ENCODE measurements around the gene DAAM2.

Gene DAAM2

DNA sequence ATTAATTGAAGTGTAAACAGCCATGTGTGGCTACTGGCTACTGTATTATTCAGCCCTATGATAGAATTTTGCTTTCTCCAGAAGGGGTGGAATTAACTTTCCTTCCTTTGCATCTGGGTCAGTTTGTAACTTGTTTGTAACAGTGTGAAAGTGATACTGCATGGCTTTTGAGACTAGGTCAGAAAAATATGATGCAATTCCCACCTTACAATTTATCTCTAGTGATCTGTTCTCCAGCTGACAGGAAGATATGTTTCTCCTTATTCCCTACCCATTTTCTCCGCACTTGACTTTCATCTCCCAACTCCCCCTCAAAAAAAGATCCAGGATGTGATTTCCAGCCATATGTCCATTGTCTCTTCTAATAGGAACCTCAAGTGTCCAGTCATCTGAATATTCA, 144.7 kb downstream of the DAAM2 start:
- Histone ChIP-seq H3K4me3 (ENCODE audit: low read length) (no peak overlapping the region), H3K9ac (ENCODE audit: low read length) (no peak overlapping the region), H3K4ac (ENCODE audit: low read depth, low read length) (no peak overlapping the region), H3K27me3 (ENCODE audit: insufficient read depth, low read length, poor library complexity) (no peaks in the 10 kb centered on the region), H3K4me2 (ENCODE audit: low read length) (no peak overlapping the region), H3K18ac (ENCODE audit: low read length) (no peak overlapping the region), H3K23ac (ENCODE audit: low read length) (no peak overlapping the region), H3K79me2 (ENCODE audit: control insufficient read depth, insufficient read depth, low read length) (no peaks in the 10 kb centered on the region), H3K36me3 (ENCODE audit: control insufficient read depth, insufficient read depth, low read length) (no peaks in the 10 kb centered on the region), H3K79me1 (ENCODE audit: low read length) (no peaks in the 10 kb centered on the region), H2BK5ac (ENCODE audit: low read length) (no peak overlapping the region), H3K27ac (ENCODE audit: low read depth, low read length) (no peak overlapping the region), H2BK120ac (ENCODE audit: low read depth, low read length) (no peak overlapping the region), H3K4me1 (ENCODE audit: control insufficient read depth, low read depth, low read length) (peaks cover 3% of the 10 kb centered on the region), H4K5ac (ENCODE audit: low read length) (no peak overlapping the region), H4K8ac (ENCODE audit: low read depth, low read length) (no peak overlapping the region), H3K56ac (ENCODE audit: low read length) (no peak overlapping the region), H2BK15ac (replicated peaks; ENCODE audit: low read depth) (no peak overlapping the region), H2AK5ac (ENCODE audit: low read length) (no peak overlapping the region)
- no peak for DNase-seq
- no CpG with 5 or more reads among the region's 1 CpG for WGBS (ENCODE audit: extremely low coverage, insufficient coverage, low lambda C conversion rate)

GRCh38 chr6:39937686-39938333, 145.6 kb downstream of the DAAM2 start:
- Histone ChIP-seq H3K23ac (ENCODE audit: low read length) (no peak overlapping the region), H2BK120ac (ENCODE audit: low read depth, low read length) (no peak overlapping the region), H3K4me3 (ENCODE audit: low read length) (no peak overlapping the region), H3K9ac (ENCODE audit: low read length) (no peak overlapping the region), H3K4me1 (ENCODE audit: control insufficient read depth, low read depth, low read length) (peaks cover 3% of the 10 kb centered on the region), H2BK15ac (replicated peaks; ENCODE audit: low read depth) (no peak overlapping the region), H4K8ac (ENCODE audit: low read depth, low read length) (no peak overlapping the region), H4K5ac (ENCODE audit: low read length) (no peak overlapping the region), H2BK5ac (ENCODE audit: low read length) (no peak overlapping the region), H3K36me3 (ENCODE audit: control insufficient read depth, insufficient read depth, low read length) (no peaks in the 10 kb centered on the region), H3K27ac (ENCODE audit: low read depth, low read length) (no peak overlapping the region), H3K4me2 (ENCODE audit: low read length) (no peak overlapping the region), H2AK5ac (ENCODE audit: low read length) (no peak overlapping the region), H3K56ac (ENCODE audit: low read length) (no peak overlapping the region), H3K79me2 (ENCODE audit: control insufficient read depth, insufficient read depth, low read length) (no peaks in the 10 kb centered on the region), H3K27me3 (ENCODE audit: insufficient read depth, low read length, poor library complexity) (no peaks in the 10 kb centered on the region), H3K18ac (ENCODE audit: low read length) (no peak overlapping the region), H3K4ac (ENCODE audit: low read depth, low read length) (no peak overlapping the region), H3K79me1 (ENCODE audit: low read length) (no peaks in the 10 kb centered on the region)
- no CpG with 5 or more reads among the region's 3 CpGs for WGBS (ENCODE audit: extremely low coverage, insufficient coverage, low lambda C conversion rate)
- DNase-seq = no peak

GRCh38 chr6:39938773-39939654, 146.8 kb downstream of the DAAM2 start:
- H3K4me1 ChIP-seq (ENCODE audit: control insufficient read depth, low read depth, low read length) = no peaks in the 10 kb centered on the region
- no peak overlapping the region for H4K5ac ChIP-seq (ENCODE audit: low read length)
- peak; percentile 39 for DNase-seq
- H3K27ac ChIP-seq (ENCODE audit: low read depth, low read length) = no peak overlapping the region
- no peak overlapping the region for H3K9ac ChIP-seq (ENCODE audit: low read length)
- no peak overlapping the region for H3K23ac ChIP-seq (ENCODE audit: low read length)
- no peak overlapping the region for H3K4me2 ChIP-seq (ENCODE audit: low read length)
- H3K56ac ChIP-seq (ENCODE audit: low read length) = no peak overlapping the region
- no peak overlapping the region for H2BK120ac ChIP-seq (ENCODE audit: low read depth, low read length)
- no peaks in the 10 kb centered on the region for H3K27me3 ChIP-seq (ENCODE audit: insufficient read depth, low read length, poor library complexity)
- H3K4me3 ChIP-seq (ENCODE audit: low read length) = no peak overlapping the region
- no peaks in the 10 kb centered on the region for H3K36me3 ChIP-seq (ENCODE audit: control insufficient read depth, insufficient read depth, low read length)
- H2AK5ac ChIP-seq (ENCODE audit: low read length) = no peak overlapping the region
- no CpG with 5 or more reads among the region's 10 CpGs for WGBS (ENCODE audit: extremely low coverage, insufficient coverage, low lambda C conversion rate)
- H2BK5ac ChIP-seq (ENCODE audit: low read length) = no peak overlapping the region
- no peak overlapping the region for H3K4ac ChIP-seq (ENCODE audit: low read depth, low read length)
- H4K8ac ChIP-seq (ENCODE audit: low read depth, low read length) = no peak overlapping the region
- no peaks in the 10 kb centered on the region for H3K79me2 ChIP-seq (ENCODE audit: control insufficient read depth, insufficient read depth, low read length)
- no peak overlapping the region for H3K18ac ChIP-seq (ENCODE audit: low read length)
- H2BK15ac ChIP-seq (replicated peaks; ENCODE audit: low read depth) = no peak overlapping the region
- H3K79me1 ChIP-seq (ENCODE audit: low read length) = no peaks in the 10 kb centered on the region

DNA sequence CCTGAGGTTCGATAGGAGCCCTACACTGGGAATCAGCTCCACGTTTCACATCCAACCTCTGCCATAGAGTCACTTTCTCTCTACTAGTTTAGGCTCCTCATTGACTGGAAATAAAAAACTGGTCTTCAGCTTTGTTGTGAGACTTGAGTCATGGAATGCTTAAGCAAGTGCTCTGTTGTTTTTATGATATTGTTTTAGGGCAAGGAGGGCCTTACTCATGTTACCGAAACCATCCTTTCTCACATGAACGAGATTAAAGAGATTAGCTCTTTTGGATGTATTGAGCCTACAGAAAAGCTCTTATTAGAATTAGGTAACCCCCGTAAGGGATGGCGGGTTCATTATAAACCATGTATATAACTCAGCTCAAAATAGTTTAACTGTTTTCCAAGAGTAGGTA, 149.0 kb downstream of the DAAM2 start:
- WGBS (ENCODE audit: extremely low coverage, insufficient coverage, low lambda C conversion rate) = no CpG with 5 or more reads among the region's 6 CpGs
- Histone ChIP-seq H3K18ac (ENCODE audit: low read length) (no peak overlapping the region), H2BK5ac (ENCODE audit: low read length) (no peak overlapping the region), H2BK15ac (replicated peaks; ENCODE audit: low read depth) (no peak overlapping the region), H3K4ac (ENCODE audit: low read depth, low read length) (no peak overlapping the region), H3K36me3 (ENCODE audit: control insufficient read depth, insufficient read depth, low read length) (no peaks in the 10 kb centered on the region), H3K4me3 (ENCODE audit: low read length) (no peak overlapping the region), H3K27ac (ENCODE audit: low read depth, low read length) (no peak overlapping the region), H3K4me2 (ENCODE audit: low read length) (no peak overlapping the region), H3K27me3 (ENCODE audit: insufficient read depth, low read length, poor library complexity) (no peaks in the 10 kb centered on the region), H3K79me1 (ENCODE audit: low read length) (no peaks in the 10 kb centered on the region), H2BK120ac (ENCODE audit: low read depth, low read length) (no peak overlapping the region), H4K5ac (ENCODE audit: low read length) (no peak overlapping the region), H3K23ac (ENCODE audit: low read length) (no peak overlapping the region), H3K9ac (ENCODE audit: low read length) (no peak overlapping the region), H3K79me2 (ENCODE audit: control insufficient read depth, insufficient read depth, low read length) (no peaks in the 10 kb centered on the region), H3K4me1 (ENCODE audit: control insufficient read depth, low read depth, low read length) (no peaks in the 10 kb centered on the region), H2AK5ac (ENCODE audit: low read length) (no peak overlapping the region), H4K8ac (ENCODE audit: low read depth, low read length) (no peak overlapping the region), H3K56ac (ENCODE audit: low read length) (no peak overlapping the region)
- no peak for DNase-seq

DNA sequence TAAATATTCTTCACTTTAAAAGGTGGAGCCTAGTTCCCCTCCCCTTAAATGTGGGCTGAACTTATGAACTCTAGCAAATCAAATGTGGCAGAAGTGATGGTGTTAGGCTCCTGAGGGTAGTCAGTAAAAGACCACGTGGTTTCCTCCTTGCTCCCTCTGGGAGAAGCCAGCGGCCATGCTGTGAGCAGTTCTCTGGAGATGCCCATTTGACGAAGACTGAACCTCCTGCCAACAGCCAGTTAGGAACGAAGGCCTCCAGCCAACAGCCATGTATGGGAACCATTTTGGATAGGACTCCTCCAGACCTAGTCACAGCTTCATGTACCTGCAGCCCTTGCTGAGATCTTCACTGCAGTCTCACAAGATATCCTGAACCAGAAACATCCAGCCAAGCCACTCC, 149.6 kb downstream of the DAAM2 start:
- Histone ChIP-seq H3K27ac (ENCODE audit: low read depth, low read length) (no peak overlapping the region), H3K56ac (ENCODE audit: low read length) (no peak overlapping the region), H3K18ac (ENCODE audit: low read length) (no peak overlapping the region), H2AK5ac (ENCODE audit: low read length) (no peak overlapping the region), H3K79me1 (ENCODE audit: low read length) (no peaks in the 10 kb centered on the region), H3K79me2 (ENCODE audit: control insufficient read depth, insufficient read depth, low read length) (no peaks in the 10 kb centered on the region), H3K23ac (ENCODE audit: low read length) (no peak overlapping the region), H4K5ac (ENCODE audit: low read length) (no peak overlapping the region), H3K4me2 (ENCODE audit: low read length) (no peak overlapping the region), H3K4me1 (ENCODE audit: control insufficient read depth, low read depth, low read length) (no peaks in the 10 kb centered on the region), H3K4me3 (ENCODE audit: low read length) (no peak overlapping the region), H3K9ac (ENCODE audit: low read length) (no peak overlapping the region), H3K27me3 (ENCODE audit: insufficient read depth, low read length, poor library complexity) (no peaks in the 10 kb centered on the region), H4K8ac (ENCODE audit: low read depth, low read length) (no peak overlapping the region), H2BK15ac (replicated peaks; ENCODE audit: low read depth) (no peak overlapping the region), H2BK5ac (ENCODE audit: low read length) (no peak overlapping the region), H2BK120ac (ENCODE audit: low read depth, low read length) (no peak overlapping the region), H3K4ac (ENCODE audit: low read depth, low read length) (no peak overlapping the region), H3K36me3 (ENCODE audit: control insufficient read depth, insufficient read depth, low read length) (no peaks in the 10 kb centered on the region)
- WGBS (ENCODE audit: extremely low coverage, insufficient coverage, low lambda C conversion rate) = no CpG with 5 or more reads among the region's 4 CpGs
- DNase-seq = no peak
